Measurements from ENCODE around the gene AUP1. TPM values are rescaled to one million over a fixed set of nuclear protein-coding genes. Genes with fewer than 3 reads are reported as not detected.

The AUP1 gene
- total RNA-seq, 1 donor from 2014 or later = 122 TPM

GRCh38 chr2:74552914-74553811 is 23.7 kb upstream of the AUP1 start:
- Histone ChIP-seq H3K4me3 (peak overlapping the region; percentile 95), H3K9me3 (no peaks in the 10 kb centered on the region), H3K27me3 (ENCODE audit: low read depth) (no peaks in the 10 kb centered on the region), H3K4me1 (peaks cover 35% of the 10 kb centered on the region), H3K27ac (peak overlapping the region; percentile 90), H3K36me3 (peaks cover 12% of the 10 kb centered on the region)
- ATAC-seq (no peak), DNase-seq (no peak)
- TF ChIP-seq CTCF (IDR thresholded peaks at IDR 0.05) = no peak
- intact Hi-C loops (cut with DNase I) = no loop called here

GRCh38 chr2:74551942-74552913 is 22.7 kb upstream of the AUP1 start:
- H3K4me1 ChIP-seq = peaks cover 35% of the 10 kb centered on the region

GRCh38 chr2:74551530-74551929 is 22.0 kb upstream of the AUP1 start:
- Histone ChIP-seq H3K4me1 (peaks cover 35% of the 10 kb centered on the region), H3K27me3 (ENCODE audit: low read depth) (no peaks in the 10 kb centered on the region)

More at GRCh38 chr2:74551942-74552913, 22.7 kb upstream of the AUP1 start:
- intact Hi-C loops (cut with DNase I) = no loop called here
- peaks cover 12% of the 10 kb centered on the region for H3K36me3 ChIP-seq
- DNase-seq = no peak
- H3K4me3 ChIP-seq = no peak overlapping the region
- no peaks in the 10 kb centered on the region for H3K27me3 ChIP-seq (ENCODE audit: low read depth)
- no peaks in the 10 kb centered on the region for H3K9me3 ChIP-seq
- H3K27ac ChIP-seq = no peak overlapping the region
- no peak for ATAC-seq
- TF ChIP-seq CTCF (IDR thresholded peaks at IDR 0.05) = no peak

GRCh38 chr2:74550231-74550630 is 20.7 kb upstream of the AUP1 start:
- Histone ChIP-seq H3K27ac (no peak overlapping the region), H3K9me3 (no peaks in the 10 kb centered on the region), H3K4me1 (peaks cover 30% of the 10 kb centered on the region), H3K36me3 (no peaks in the 10 kb centered on the region), H3K4me3 (no peak overlapping the region), H3K27me3 (ENCODE audit: low read depth) (no peaks in the 10 kb centered on the region)
- ATAC-seq (no peak), DNase-seq (no peak)
- TF ChIP-seq CTCF (IDR thresholded peaks at IDR 0.05) = no peak
- intact Hi-C loops (cut with DNase I) = no loop called here

More at GRCh38 chr2:74551530-74551929, 22.0 kb upstream of the AUP1 start:
- DNase-seq (no peak), ATAC-seq (no peak)
- H3K4me3 ChIP-seq = no peak overlapping the region
- no peaks in the 10 kb centered on the region for H3K9me3 ChIP-seq
- no peak overlapping the region for H3K27ac ChIP-seq
- intact Hi-C loops (cut with DNase I) = no loop called here
- H3K36me3 ChIP-seq = peaks cover 7% of the 10 kb centered on the region
- TF ChIP-seq CTCF (IDR thresholded peaks at IDR 0.05) = no peak

Measured in lower lobe of right lung (tissue), 2 donors.